Measurements from ENCODE around the gene RBAK. TPM values are rescaled to one million over a fixed set of nuclear protein-coding genes. Genes with fewer than 3 reads are reported as not detected.
"Not testable (repeated sequence)": the region's sequence is repeated elsewhere in the genome, so short reads cannot be mapped to it uniquely, and the experiment has no call there.

Gene RBAK
- total and polyA plus RNA-seq, 4 donors = 1.7 to 7.2 (median 3.7) TPM

- no peak overlapping the region for H3K9ac ChIP-seq (ENCODE audit: low read depth in 1 of 2, low read length in 2 of 2)
- peaks cover 0 to 1% (median 0%) of the 10 kb centered on the region in 4 donors for H3K36me3 ChIP-seq (ENCODE audit: control insufficient read depth in 4 of 4, insufficient read depth in 3 of 4, low read depth in 1 of 4, low read length in 3 of 4)
- no peaks in the 10 kb centered on the region for H3K4me1 ChIP-seq (ENCODE audit: control insufficient read depth in 4 of 4, insufficient read depth in 4 of 4, low read length in 3 of 4)
- DNase-seq (ENCODE audit: low spot score) = no peak
- 96% methylated on average over 9 of the region's 9 CpGs for WGBS
- no peak overlapping the region for H3K4me3 ChIP-seq (ENCODE audit: low read depth in 1 of 3, low read length in 3 of 3)
- H3K9me3 ChIP-seq (ENCODE audit: control insufficient read depth in 4 of 4, low read length in 3 of 4) = no peaks in the 10 kb centered on the region
- H3K27me3 ChIP-seq (ENCODE audit: control insufficient read depth in 4 of 4, insufficient read depth in 4 of 4, low read length in 3 of 4) = no peaks in the 10 kb centered on the region
- H3K27ac ChIP-seq (ENCODE audit: low read depth in 1 of 2, low read length in 2 of 2) = no peak overlapping the region
- TF ChIP-seq CTCF (IDR thresholded peaks at IDR 0.05; ENCODE audit: low read depth, low read length, missing input control) (no peak), REST (IDR thresholded peaks at IDR 0.05) (no peak), SP1 (IDR thresholded peaks at IDR 0.05) (no peak), TAF1 (conservative IDR thresholded peaks at IDR 0.05) (no peak), ATF3 (IDR thresholded peaks at IDR 0.05) (no peak), RXRA (IDR thresholded peaks at IDR 0.05) (no peak), RAD21 (IDR thresholded peaks at IDR 0.05) (no peak), HNF4A (conservative IDR thresholded peaks at IDR 0.05) (no peak), HNF4G (IDR thresholded peaks at IDR 0.05) (no peak), FOXA1 (IDR thresholded peaks at IDR 0.05) (no peak)
Observed at GRCh38 chr7:5020098-5020497, 25.6 kb upstream of the RBAK start.

GRCh38 chr7:5020976-5021550 lies 24.6 kb upstream of the RBAK start:
- H3K27me3 ChIP-seq (ENCODE audit: control insufficient read depth in 4 of 4, insufficient read depth in 4 of 4, low read length in 3 of 4); H3K9me3 ChIP-seq (ENCODE audit: control insufficient read depth in 4 of 4, low read length in 3 of 4); H3K4me3 ChIP-seq (ENCODE audit: low read depth in 1 of 3, low read length in 3 of 3); DNase-seq (ENCODE audit: low spot score); H3K4me1 ChIP-seq (ENCODE audit: control insufficient read depth in 4 of 4, insufficient read depth in 4 of 4, low read length in 3 of 4); H3K9ac ChIP-seq (ENCODE audit: low read depth in 1 of 2, low read length in 2 of 2); H3K27ac ChIP-seq (ENCODE audit: low read depth in 1 of 2, low read length in 2 of 2); H3K36me3 ChIP-seq (ENCODE audit: control insufficient read depth in 4 of 4, insufficient read depth in 3 of 4, low read depth in 1 of 4, low read length in 3 of 4): not testable (repeated sequence)
- 91% methylated on average over 14 of the region's 14 CpGs for WGBS

GRCh38 chr7:5023626-5024025 lies 22.0 kb upstream of the RBAK start:
- H3K4me1 ChIP-seq (ENCODE audit: control insufficient read depth in 4 of 4, insufficient read depth in 4 of 4, low read length in 3 of 4); DNase-seq (ENCODE audit: low spot score); H3K36me3 ChIP-seq (ENCODE audit: control insufficient read depth in 4 of 4, insufficient read depth in 3 of 4, low read depth in 1 of 4, low read length in 3 of 4); H3K27ac ChIP-seq (ENCODE audit: low read depth in 1 of 2, low read length in 2 of 2); H3K9me3 ChIP-seq (ENCODE audit: control insufficient read depth in 4 of 4, low read length in 3 of 4); H3K27me3 ChIP-seq (ENCODE audit: control insufficient read depth in 4 of 4, insufficient read depth in 4 of 4, low read length in 3 of 4); H3K9ac ChIP-seq (ENCODE audit: low read depth in 1 of 2, low read length in 2 of 2); H3K4me3 ChIP-seq (ENCODE audit: low read depth in 1 of 3, low read length in 3 of 3): not testable (repeated sequence)
- WGBS = 93% methylated on average over 12 of the region's 12 CpGs

- DNase-seq (ENCODE audit: low spot score); H3K9ac ChIP-seq (ENCODE audit: low read depth in 1 of 2, low read length in 2 of 2); H3K4me1 ChIP-seq (ENCODE audit: control insufficient read depth in 4 of 4, insufficient read depth in 4 of 4, low read length in 3 of 4); H3K9me3 ChIP-seq (ENCODE audit: control insufficient read depth in 4 of 4, low read length in 3 of 4); H3K36me3 ChIP-seq (ENCODE audit: control insufficient read depth in 4 of 4, insufficient read depth in 3 of 4, low read depth in 1 of 4, low read length in 3 of 4); H3K27me3 ChIP-seq (ENCODE audit: control insufficient read depth in 4 of 4, insufficient read depth in 4 of 4, low read length in 3 of 4); H3K27ac ChIP-seq (ENCODE audit: low read depth in 1 of 2, low read length in 2 of 2); H3K4me3 ChIP-seq (ENCODE audit: low read depth in 1 of 3, low read length in 3 of 3): not testable (repeated sequence)
- WGBS = 95% methylated on average over 14 of the region's 14 CpGs
Observed at GRCh38 chr7:5027796-5028410, 17.8 kb upstream of the RBAK start.

- H3K27ac ChIP-seq (ENCODE audit: low read depth in 1 of 2, low read length in 2 of 2); H3K9me3 ChIP-seq (ENCODE audit: control insufficient read depth in 4 of 4, low read length in 3 of 4); H3K4me1 ChIP-seq (ENCODE audit: control insufficient read depth in 4 of 4, insufficient read depth in 4 of 4, low read length in 3 of 4); H3K4me3 ChIP-seq (ENCODE audit: low read depth in 1 of 3, low read length in 3 of 3); H3K9ac ChIP-seq (ENCODE audit: low read depth in 1 of 2, low read length in 2 of 2); DNase-seq (ENCODE audit: low spot score); H3K36me3 ChIP-seq (ENCODE audit: control insufficient read depth in 4 of 4, insufficient read depth in 3 of 4, low read depth in 1 of 4, low read length in 3 of 4); H3K27me3 ChIP-seq (ENCODE audit: control insufficient read depth in 4 of 4, insufficient read depth in 4 of 4, low read length in 3 of 4): not testable (repeated sequence)
- WGBS = 89% methylated on average over 10 of the region's 10 CpGs
Observed at GRCh38 chr7:5033186-5033585, 12.5 kb upstream of the RBAK start.
